NB4 (cell line): ENCODE data around the gene NR5A1.

Source experiments
- MYC ChIP-seq: IDR thresholded peaks from 2 replicates; pipeline ENCODE4 v1.6.1; 2011; ENCODE audit warnings: low read depth, low read length
- POLR2A ChIP-seq: IDR thresholded peaks from 2 replicates; pipeline ENCODE4 v1.6.1; 2011; ENCODE audit warnings: mild to moderate bottlenecking; ENCODE audit not compliant: insufficient read length; ENCODE audit errors: extremely low read depth
- TF ChIP-seq, protein P1 (sequence below): IDR thresholded peaks from one replicate; pipeline ENCODE4 v1.5.1; 2012; ENCODE audit warnings: low read depth, low read length
- TF ChIP-seq, protein P2 (sequence below): IDR thresholded peaks from 2 replicates; pipeline ENCODE4 v1.6.1; 2011; ENCODE audit warnings: low read depth, low read length

DNA sequence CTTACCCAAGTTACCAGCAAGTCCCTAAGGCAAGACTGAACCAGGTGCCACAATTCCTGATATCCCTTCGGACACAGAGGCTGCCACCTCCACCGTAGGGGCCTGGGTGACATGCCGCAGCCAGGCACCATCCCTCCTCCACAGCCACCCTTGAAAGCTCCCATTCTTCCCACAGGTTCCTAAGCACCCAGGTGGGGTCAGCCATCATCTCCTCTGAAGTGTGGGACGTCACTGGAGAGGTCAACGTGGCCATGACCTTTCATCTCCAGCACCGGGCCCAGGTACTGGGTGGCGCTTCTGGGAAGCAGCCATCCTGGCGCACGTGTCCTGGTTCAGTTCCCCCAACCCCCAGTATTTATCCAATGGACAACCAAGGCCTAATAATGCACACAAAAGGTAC is 48.8 kb downstream of the NR5A1 start:
- TF ChIP-seq, protein P1, sequence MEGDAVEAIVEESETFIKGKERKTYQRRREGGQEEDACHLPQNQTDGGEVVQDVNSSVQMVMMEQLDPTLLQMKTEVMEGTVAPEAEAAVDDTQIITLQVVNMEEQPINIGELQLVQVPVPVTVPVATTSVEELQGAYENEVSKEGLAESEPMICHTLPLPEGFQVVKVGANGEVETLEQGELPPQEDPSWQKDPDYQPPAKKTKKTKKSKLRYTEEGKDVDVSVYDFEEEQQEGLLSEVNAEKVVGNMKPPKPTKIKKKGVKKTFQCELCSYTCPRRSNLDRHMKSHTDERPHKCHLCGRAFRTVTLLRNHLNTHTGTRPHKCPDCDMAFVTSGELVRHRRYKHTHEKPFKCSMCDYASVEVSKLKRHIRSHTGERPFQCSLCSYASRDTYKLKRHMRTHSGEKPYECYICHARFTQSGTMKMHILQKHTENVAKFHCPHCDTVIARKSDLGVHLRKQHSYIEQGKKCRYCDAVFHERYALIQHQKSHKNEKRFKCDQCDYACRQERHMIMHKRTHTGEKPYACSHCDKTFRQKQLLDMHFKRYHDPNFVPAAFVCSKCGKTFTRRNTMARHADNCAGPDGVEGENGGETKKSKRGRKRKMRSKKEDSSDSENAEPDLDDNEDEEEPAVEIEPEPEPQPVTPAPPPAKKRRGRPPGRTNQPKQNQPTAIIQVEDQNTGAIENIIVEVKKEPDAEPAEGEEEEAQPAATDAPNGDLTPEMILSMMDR: no peak
- TF ChIP-seq POLR2A: no peak
- no peak for TF ChIP-seq MYC
- TF ChIP-seq, protein P2, sequence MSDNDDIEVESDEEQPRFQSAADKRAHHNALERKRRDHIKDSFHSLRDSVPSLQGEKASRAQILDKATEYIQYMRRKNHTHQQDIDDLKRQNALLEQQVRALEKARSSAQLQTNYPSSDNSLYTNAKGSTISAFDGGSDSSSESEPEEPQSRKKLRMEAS: no peak
